GM19043 (cell line): Measurements from ENCODE around the gene PDE8B.

Source experiments
- ATAC-seq: cut with Tn5 transposase; IDR thresholded peaks from one replicate; pipeline ENCODE4 v1.9.1; 2021; ENCODE audit warnings: low read depth; ENCODE audit not compliant: unreplicated experiment

Gene PDE8B

GRCh38 chr5:77210091-77210963 is at the start of gene PDE8B:
TSS of gene PDE8B (plus strand) at chr5:77210680. CDS start at chr5:77210926, 246 bp downstream.
- no peak for ATAC-seq

GRCh38 chr5:77163453-77163852 is 47.0 kb upstream of the PDE8B start:
- no peak for ATAC-seq

- ATAC-seq: no peak
These were observed 43.4 kb upstream of the PDE8B start for GRCh38 chr5:77167063-77167462.

GRCh38 chr5:77167695-77168121 is 42.8 kb upstream of the PDE8B start:
- ATAC-seq: no peak

GRCh38 chr5:77168161-77168878 is 42.2 kb upstream of the PDE8B start:
- no peak for ATAC-seq

GRCh38 chr5:77168879-77169244 is 41.6 kb upstream of the PDE8B start:
- no peak for ATAC-seq

- no peak for ATAC-seq
These were observed 40.1 kb upstream of the PDE8B start for GRCh38 chr5:77170196-77170890.

- no peak for ATAC-seq
These were observed 39.2 kb upstream of the PDE8B start for GRCh38 chr5:77171141-77171910.

GRCh38 chr5:77172713-77173328 is 37.7 kb upstream of the PDE8B start:
- no peak for ATAC-seq

- ATAC-seq: no peak
These were observed 36.0 kb upstream of the PDE8B start for GRCh38 chr5:77174526-77174925.

GRCh38 chr5:77175231-77175630 is 35.2 kb upstream of the PDE8B start:
- ATAC-seq: no peak

- no peak for ATAC-seq
These were observed 34.1 kb upstream of the PDE8B start for GRCh38 chr5:77176429-77176828.

- no peak for ATAC-seq
These were observed 32.9 kb upstream of the PDE8B start for GRCh38 chr5:77177576-77177975.

GRCh38 chr5:77180167-77181081 is 30.1 kb upstream of the PDE8B start:
- no peak for ATAC-seq

GRCh38 chr5:77181173-77181572 is 29.3 kb upstream of the PDE8B start:
- no peak for ATAC-seq

- no peak for ATAC-seq
These were observed 28.7 kb upstream of the PDE8B start for GRCh38 chr5:77181596-77182304.

GRCh38 chr5:77182367-77182766 is 28.1 kb upstream of the PDE8B start:
- no peak for ATAC-seq

- no peak for ATAC-seq
These were observed 23.7 kb upstream of the PDE8B start for GRCh38 chr5:77186652-77187370.
